Activated CD8-positive, alpha-beta memory T cell treated with anti-CD3 and anti-CD28 coated beads for 1 hour (primary cell): ENCODE measurements around the gene GDPD1.
"Not testable (repeated sequence)": the region's sequence is repeated elsewhere in the genome, so short reads cannot be mapped to it uniquely, and the experiment has no call there.

Experiments
- DNase-seq, 2 donors: peaks; one replicate each; pipeline ENCODE4 v3.0.0-alpha.2; 2020; ENCODE audit warnings: low read depth in 1 of 2; ENCODE audit errors: extremely low read depth in 1 of 2

GDPD1 gene

GRCh38 chr17:59220328-59221158, at the start of gene GDPD1:
Gene GDPD1, plus strand, starts transcription at chr17:59220511. Its CDS starts 99 bp downstream, at chr17:59220610.
- DNase-seq: peak; percentile 90 to 97

DNA sequence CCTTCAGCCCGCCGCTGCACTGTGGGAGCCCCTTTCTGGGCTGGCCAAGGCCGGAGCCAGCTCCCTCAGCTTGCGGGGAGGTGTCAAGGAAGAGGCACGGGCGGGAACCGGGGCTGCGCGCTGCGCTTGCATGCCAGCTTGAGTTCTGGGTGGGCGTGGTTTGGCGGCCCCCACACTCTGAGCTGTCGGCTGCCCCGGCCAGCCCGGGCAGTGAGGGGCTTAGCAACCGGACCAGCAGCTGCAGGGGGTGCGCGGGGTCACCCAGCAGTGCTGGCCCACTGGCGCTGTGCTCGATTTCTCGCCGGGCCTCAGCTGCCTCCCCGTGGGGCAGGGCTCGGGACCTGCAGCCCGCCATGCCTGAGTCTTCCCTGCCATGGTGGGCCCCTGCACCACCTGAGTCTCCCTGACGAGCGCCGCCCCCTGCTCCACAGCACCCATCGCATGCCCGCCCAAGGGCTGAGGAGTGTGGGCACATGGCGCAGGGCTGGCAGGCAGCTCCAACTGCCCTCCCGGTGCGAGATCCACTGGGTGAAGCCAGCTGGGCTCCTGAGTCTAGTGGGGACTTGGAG, 47.8 kb upstream of the GDPD1 start:
- DNase-seq: no peak

DNA sequence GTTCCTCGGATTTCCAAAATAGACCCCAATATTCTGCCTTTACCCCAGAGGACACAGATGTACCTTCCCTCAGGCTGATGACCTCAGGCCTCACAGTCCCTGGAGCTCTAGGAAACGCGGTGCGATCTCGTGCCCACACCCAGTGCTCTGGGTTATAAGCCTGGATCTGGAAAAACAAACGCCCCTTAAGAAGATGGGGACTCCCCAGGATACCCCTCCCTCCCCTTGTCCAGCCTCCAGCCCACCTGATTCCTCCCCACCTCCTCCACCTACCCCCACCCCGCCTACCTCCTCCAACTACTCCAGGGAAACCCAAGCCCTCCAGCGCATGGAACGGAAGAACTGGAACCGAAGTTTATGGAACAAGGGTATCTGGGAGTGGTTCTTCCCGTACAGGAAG, 45.6 kb upstream of the GDPD1 start:
- DNase-seq: no peak

DNA sequence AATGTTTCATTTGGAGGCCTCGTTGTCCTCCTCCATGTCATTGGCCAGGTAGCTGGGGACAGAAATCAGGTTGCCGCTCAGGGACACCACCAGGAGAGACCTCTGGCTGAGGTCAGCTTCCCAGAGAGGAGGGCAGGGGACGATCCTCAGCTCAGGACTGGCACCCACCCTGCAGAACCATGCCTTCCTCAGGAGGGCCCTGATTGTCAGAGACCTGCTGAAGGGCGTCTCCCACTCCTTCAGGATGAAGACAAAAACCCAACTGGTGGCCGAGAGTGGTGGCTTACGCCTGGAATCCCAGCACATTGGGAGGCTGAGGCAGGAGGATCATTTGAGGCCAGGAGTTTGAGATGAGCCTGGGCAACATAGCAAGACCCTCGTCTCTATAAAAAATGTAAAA, 45.2 kb upstream of the GDPD1 start:
- DNase-seq: no peak

DNA sequence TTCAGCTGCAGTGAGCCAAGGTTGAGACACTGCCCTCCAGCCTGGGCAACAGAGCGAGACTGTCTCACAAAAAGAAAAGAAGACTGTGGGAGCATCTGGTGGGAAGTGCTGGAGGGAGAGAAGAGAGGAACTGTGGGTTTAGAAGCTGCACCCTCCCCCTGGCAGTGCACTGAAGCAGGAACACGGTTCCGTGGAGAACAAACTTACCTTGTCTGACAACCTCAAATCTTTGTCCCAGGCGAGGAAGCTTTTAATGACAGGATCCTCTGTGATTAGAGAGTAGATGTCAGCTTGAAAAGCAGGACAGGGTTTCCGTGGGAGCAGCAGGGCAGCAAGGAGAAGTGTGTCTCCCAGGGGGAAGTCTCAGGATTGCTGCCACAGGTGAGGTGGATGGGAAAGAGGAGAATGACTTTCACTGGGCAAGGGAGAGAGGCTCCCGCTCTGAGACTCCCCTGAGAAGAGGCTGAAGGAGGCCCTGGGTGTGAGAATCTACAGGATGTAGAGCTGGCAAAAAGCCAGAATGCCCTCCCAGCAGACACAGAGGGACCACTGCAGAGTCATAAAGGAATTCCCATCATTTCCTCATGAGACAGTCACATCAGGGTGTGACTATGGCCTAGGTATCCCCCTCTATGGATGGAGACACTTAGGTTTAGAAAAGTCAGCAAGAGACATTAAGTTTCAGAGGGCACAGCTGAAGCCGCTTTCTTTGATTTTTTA, 41.9 kb upstream of the GDPD1 start:
- DNase-seq: no peak

DNA sequence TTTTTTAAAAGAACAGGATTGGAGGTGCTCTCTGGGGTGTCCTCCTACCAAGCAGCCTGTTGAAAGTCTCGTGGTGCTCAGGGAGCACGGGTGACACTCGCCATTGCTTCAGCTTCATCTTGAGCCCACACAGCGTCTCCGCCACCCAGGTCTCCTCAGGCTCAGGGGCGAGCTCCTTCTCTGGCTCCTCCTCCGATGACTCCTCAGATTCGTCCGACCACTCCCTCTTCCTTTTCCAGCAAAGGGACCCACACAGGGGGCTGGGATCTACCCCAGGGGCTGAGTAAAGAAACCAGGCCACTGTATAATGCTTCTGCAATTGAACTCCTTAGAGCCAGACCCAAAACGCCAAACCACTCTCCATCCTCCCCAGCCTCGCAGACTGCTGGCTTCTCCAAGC, 40.7 kb upstream of the GDPD1 start:
- DNase-seq: not testable (repeated sequence)

GRCh38 chr17:59180626-59181025, 39.7 kb upstream of the GDPD1 start:
- no peak for DNase-seq

DNA sequence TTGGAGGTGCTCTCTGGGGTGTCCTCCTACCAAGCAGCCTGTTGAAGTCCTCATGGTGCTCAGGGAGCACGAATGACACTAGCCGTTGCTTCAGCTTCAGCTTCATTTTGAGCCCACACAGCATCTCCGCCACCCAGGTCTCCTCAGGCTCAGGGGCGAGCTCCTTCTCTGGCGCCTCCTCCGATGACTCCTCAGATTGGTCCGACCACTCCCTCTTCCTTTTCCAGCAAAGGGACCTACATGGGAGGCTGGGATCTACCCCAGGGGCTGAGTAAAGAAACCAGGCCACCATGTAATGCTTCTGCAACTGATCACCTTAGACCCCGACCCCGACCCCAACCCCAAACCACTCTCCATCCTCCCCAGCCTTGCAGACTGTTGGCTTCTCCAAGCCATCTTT, 38.8 kb upstream of the GDPD1 start:
- no peak for DNase-seq

- DNase-seq: no peak
Observed at GRCh38 chr17:59185997-59186396, 34.3 kb upstream of the GDPD1 start.

GRCh38 chr17:59186850-59187249, 33.5 kb upstream of the GDPD1 start:
- DNase-seq: no peak

DNA sequence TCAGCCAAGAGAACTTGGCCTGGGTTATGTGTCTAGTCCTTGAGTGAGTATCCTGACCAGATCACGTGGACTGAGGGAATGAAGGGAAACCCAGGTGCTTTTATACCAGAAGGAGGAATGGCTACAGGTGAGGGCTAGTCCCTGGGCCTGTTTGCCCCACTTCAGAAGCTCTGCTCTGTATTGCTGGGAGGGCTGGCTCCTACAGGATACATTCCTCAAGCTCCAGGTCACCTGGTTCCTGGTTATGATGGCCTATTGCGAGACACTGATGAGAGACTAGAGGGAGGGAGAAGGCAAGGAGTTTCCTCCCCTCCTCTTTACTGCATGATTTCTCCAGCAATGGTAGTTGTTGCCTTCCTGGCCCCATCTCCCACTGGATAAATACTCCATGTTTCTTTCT, 29.5 kb upstream of the GDPD1 start:
- DNase-seq: no peak

DNA sequence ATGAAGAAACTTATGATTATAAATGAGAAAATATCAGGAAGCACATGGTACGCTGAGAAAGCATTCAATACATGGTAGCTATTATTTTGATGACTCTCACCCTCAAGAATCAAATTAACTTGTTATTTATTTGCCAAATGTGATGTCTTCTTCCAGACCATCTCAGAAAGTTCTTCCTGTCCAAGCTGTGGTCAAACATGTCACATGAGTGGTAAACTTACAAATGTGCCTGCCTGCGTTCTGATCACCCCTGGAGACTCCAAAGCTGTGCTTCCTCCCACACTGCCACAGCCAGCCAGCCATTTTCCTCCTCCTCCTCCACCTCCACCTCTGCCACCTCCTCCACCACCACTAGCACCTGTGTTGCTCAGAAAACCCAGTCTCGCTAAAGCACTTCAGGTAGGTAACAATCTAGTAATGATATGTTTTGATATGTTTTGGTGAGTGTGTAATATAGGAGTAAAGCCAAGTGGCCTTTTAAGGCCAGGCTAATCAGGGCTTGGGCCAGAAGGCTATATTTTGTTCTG, 26.9 kb upstream of the GDPD1 start:
- DNase-seq: no peak

GRCh38 chr17:59199398-59199797, 20.9 kb upstream of the GDPD1 start:
- DNase-seq: no peak

DNA sequence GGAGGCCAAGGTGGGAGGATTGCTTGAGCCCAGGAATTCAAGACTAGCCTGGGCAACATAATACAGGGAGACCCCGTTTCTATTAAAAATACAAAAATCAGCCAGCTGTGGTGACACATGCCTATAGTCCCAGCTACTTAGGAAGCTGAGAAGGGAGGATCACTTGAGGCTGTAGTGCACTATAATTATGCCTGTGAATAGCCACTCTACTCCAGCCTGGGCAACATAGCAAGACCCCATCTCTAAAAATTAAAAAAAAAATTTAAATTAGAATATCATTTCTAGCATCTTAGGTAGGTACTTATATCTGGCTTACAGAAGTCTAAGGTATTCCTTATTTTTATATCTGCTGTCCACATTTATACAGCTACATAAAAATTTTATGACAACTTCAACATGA, 18.0 kb upstream of the GDPD1 start:
- no peak for DNase-seq

DNA sequence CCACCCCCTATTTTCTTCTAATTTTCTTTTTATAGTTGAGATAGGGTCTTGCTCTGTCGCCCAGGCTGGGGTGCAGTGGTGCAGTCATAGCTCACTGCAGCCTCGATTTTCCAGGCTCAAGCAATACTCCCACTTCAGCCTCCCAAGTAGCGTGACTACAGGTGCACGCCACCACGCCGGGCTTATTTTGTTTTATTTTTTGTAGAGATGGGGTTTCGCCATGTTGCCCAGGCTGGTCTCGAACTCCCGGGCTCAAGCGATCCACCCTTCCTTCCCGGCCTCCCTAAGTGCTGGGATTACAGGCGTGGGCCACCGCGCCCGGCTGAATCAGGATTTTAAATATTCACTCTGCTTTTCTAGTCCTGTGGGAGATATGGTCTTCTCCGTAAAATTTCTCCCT, 941 bp upstream of the GDPD1 start:
- DNase-seq: no peak

GRCh38 chr17:59219992-59220327, 351 bp upstream of the GDPD1 start:
- DNase-seq: no peak

GRCh38 chr17:59221159-59221847, 992 bp downstream of the GDPD1 start:
- DNase-seq: no peak

DNA sequence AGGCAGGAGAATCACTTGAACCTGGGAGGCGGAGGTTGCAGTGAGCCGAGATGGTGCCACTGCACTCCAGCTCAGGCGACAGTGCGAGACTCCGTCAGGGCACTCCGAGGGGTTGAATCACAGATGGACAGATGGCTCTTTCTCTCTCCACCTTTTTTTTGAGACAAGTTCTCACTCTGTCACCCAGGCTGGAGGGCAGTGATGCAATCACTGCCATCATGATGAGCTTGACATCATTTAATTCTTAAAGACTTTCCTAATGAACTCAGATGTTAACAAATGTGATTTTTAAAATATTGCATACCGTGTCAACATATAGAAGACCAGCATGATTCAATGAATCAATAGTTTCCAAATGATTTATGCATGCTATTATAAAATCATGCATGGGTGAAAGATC, 3.5 kb downstream of the GDPD1 start:
- DNase-seq: no peak

- DNase-seq: not testable (repeated sequence)
Observed at GRCh38 chr17:59228588-59228987, 8.3 kb downstream of the GDPD1 start.

DNA sequence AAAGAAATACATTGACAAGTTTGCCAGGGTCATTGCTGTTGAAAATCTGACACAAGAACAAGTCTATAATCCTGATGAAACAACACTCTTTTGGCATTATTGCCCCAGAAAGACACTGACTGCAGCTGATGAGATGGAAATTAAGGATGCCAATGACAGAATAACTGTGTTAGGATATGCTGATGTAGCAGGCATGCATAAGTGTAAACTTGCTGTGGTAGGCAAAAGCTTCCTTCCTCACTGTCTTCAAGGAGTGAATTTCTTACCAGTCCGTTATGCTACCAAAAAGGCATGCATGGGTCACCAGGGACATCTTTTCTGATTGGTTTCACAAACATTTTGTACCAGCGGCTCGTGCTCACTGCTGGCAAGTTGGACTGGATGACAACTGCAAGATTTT, 10.5 kb downstream of the GDPD1 start:
- no peak for DNase-seq

DNA sequence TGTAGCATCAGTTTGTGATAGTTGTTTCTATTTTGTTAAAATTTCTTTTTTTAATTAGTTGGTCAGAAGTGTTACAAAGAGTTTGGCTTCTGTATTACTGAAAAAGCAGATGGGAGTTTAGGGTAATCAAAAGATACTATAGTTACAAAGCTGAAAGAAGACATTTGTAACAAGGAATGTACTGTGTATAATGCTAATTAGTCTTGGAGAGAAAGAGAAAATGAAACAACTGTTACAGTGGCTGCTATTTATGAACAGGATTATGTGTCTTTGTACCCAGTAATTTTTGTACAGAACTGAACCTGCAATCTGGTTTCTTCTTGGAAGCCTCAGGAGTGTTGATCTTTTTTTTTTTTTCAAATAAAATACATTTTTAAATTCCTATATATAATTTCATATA, 14.3 kb downstream of the GDPD1 start:
- DNase-seq: no peak
